ENCODE results near the gene ANKDD1A. TPM values are rescaled to one million over a fixed set of nuclear protein-coding genes. Genes with fewer than 3 reads are reported as not detected.

The ANKDD1A gene
- total RNA-seq, 1 donor from 2014 or later = 3.0 TPM

- no peak for TF ChIP-seq CTCF (conservative IDR thresholded peaks at IDR 0.05; ENCODE audit: low read depth, low read length)
- H3K4me3 ChIP-seq (ENCODE audit: low read depth, low read length) = no peak overlapping the region
- no peak for DNase-seq (ENCODE audit: low read depth)
Measured at GRCh38 chr15:64930778-64931371, 19.2 kb downstream of the ANKDD1A start.

DNA sequence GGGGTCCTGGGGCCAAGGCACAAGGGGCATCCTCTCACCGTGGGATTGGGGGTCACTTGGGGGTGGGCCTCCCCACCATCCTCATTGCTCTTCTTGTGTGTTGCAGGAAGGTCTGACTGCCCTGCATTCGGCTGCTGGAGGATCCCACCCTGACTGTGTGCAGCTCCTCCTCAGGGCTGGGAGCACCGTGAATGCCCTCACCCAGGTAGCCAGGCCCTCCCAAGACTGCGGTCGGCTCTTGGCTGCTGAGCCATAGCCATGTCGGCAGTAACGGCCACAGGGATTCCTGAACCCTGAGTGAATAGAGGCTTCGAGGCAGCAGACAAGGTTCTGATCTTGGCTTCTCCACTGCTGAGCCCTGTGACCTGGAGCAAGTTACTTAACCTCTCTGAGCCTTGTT is 19.7 kb downstream of the ANKDD1A start:
- no peak overlapping the region for H3K4me3 ChIP-seq (ENCODE audit: low read depth, low read length)
- DNase-seq (ENCODE audit: low read depth) = no peak
- TF ChIP-seq CTCF (conservative IDR thresholded peaks at IDR 0.05; ENCODE audit: low read depth, low read length) = no peak

GRCh38 chr15:64934023-64934422 is 22.3 kb downstream of the ANKDD1A start:
- H3K4me3 ChIP-seq (ENCODE audit: low read depth, low read length) = no peak overlapping the region
- TF ChIP-seq CTCF (conservative IDR thresholded peaks at IDR 0.05; ENCODE audit: low read depth, low read length) = no peak
- DNase-seq (ENCODE audit: low read depth) = no peak

GRCh38 chr15:64938192-64938591 is 26.5 kb downstream of the ANKDD1A start:
- H3K4me3 ChIP-seq (ENCODE audit: low read depth, low read length) = no peak overlapping the region
- DNase-seq (ENCODE audit: low read depth) = no peak
- no peak for TF ChIP-seq CTCF (conservative IDR thresholded peaks at IDR 0.05; ENCODE audit: low read depth, low read length)

DNA sequence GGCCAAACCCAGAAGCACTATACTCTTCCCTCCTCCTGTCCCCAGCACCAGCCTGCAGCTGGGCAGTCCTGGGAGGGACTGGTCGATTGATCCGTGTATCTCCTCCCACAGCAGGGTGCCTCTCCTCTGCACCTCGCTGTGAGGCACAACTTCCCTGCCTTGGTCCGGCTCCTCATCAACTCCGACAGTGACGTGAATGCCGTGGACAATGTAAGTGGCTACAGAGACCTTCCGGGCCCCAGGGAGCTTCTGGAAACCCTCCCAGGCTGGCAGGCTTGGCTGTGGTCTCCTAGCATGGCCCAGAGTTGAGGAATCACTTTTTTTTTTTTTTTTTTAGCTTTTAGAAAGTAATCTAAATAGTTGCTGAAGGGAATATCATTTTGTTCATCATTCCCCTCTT is 30.7 kb downstream of the ANKDD1A start:
- no peak overlapping the region for H3K4me3 ChIP-seq (ENCODE audit: low read depth, low read length)
- no peak for TF ChIP-seq CTCF (conservative IDR thresholded peaks at IDR 0.05; ENCODE audit: low read depth, low read length)
- no peak for DNase-seq (ENCODE audit: low read depth)

GRCh38 chr15:64943512-64944225 is 32.0 kb downstream of the ANKDD1A start:
- no peak overlapping the region for H3K4me3 ChIP-seq (ENCODE audit: low read depth, low read length)
- TF ChIP-seq CTCF (conservative IDR thresholded peaks at IDR 0.05; ENCODE audit: low read depth, low read length) = no peak
- no peak for DNase-seq (ENCODE audit: low read depth)

GRCh38 chr15:64944961-64945360 is 33.3 kb downstream of the ANKDD1A start:
- no peak for TF ChIP-seq CTCF (conservative IDR thresholded peaks at IDR 0.05; ENCODE audit: low read depth, low read length)
- no peak overlapping the region for H3K4me3 ChIP-seq (ENCODE audit: low read depth, low read length)
- DNase-seq (ENCODE audit: low read depth) = no peak

All from epithelial cell of proximal tubule (primary cell).